NCI-H69 (cell line): Measurements from ENCODE around the gene LCE4A.

ENCODE experiments used
- DNase-seq: peaks from one replicate; lab custom pipeline; 2025; lab: John Stamatoyannopoulos, UW

The LCE4A gene

GRCh38 chr1:152745765-152746444, 37.9 kb downstream of the LCE4A start:
- no peak for DNase-seq

GRCh38 chr1:152747831-152748230, 39.9 kb downstream of the LCE4A start:
- no peak for DNase-seq

DNA sequence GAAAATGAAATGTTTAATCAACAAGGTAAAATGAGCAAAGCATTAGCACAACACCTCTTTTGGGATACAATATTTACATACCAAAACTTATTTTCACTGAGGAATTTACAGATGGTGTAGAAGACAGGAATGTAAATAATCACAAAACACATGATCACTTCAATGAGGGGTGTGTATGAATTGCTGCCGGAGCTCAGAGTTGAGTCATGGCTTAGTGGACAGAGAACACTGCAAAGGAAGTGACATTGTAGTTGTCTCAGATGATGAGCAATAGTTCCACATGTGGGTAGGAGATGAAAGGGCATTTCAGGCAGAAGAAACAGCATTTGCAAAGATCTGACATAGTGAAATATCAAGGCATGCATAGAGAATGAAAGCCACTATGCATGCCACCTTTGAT, 44.3 kb downstream of the LCE4A start:
- no peak for DNase-seq

GRCh38 chr1:152753586-152753985, 45.6 kb downstream of the LCE4A start:
- no peak for DNase-seq

- DNase-seq, result no peak
Observed at GRCh38 chr1:152756872-152757271, 48.9 kb downstream of the LCE4A start.

DNA sequence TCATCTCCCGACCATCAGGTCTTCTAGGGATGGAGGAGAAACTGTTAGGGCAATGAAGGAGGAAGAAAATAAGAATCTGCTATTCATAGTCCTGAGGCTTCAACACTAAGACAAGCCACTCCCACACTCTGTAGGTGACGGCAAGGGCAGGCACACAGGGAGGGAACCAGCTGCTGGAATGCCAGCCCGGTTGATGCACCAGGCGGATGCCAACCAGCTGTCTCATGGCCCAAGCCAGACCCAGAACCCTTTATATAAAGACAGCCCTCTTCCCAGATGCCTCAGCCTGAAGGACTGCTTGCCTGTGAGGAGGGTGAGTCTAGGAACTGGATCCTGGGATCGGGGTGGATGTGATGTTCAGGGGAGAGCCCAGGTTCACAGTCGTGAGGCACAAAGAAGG, 49.8 kb downstream of the LCE4A start, which contains the start of gene KPRP:
Gene KPRP (plus strand): TSS at position 279 of the 400 bp plus-strand sequence. CDS start 1,564 bp downstream, outside the sequence.
- no peak for DNase-seq

DNA sequence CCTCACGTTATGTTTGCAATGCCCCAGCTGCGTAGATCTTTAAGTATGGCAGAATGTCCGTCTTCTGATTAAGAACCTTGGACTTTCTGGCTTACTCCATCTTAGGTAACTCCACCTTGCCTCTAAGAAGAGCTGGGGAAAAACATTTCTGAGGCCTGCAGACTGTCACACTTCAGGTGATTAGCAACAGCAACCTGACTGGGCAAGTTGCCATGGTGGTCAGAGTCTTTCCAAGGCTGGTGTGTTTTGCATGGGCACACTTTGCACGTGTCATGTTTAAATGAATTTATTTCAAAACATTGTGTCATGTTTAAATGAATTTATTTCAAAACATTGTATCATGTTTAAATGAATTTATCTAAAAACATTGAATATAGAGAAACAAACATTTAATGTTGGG, 50.7 kb downstream of the LCE4A start:
- DNase-seq, result no peak
